Neural cell (in vitro differentiated cells): ENCODE measurements around the gene PDE11A. TPM values are rescaled to one million over a fixed set of nuclear protein-coding genes. Genes with fewer than 3 reads are reported as not detected.

ENCODE experiments used
- H2AFZ ChIP-seq: fragments of 200-600, 300-800 bp; sonication (generic), shearing (Covaris generic); 2 replicates; pipeline ENCODE4 v1.6.0; 2014; ENCODE audit warnings: low read depth, mild to moderate bottlenecking, antibody characterized with exemption, low read length, moderate library complexity
- H3F3A ChIP-seq: fragments of 200-600 bp; shearing (Covaris generic); 2 replicates; pipeline ENCODE4 v1.6.1; 2016; ENCODE audit warnings: mild to moderate bottlenecking, moderate library complexity, mixed read lengths, antibody characterized with exemption, low read length; ENCODE audit not compliant: insufficient read depth, poor library complexity, severe bottlenecking
- H3K27ac ChIP-seq: fragments of 200-600, 300-800 bp; sonication (generic), shearing (Covaris generic); 2 replicates; pipeline ENCODE4 v1.5.1; 2014; ENCODE audit warnings: mild to moderate bottlenecking, low read length, moderate library complexity
- H3K27me3 ChIP-seq: fragments of 300-800, 200-600 bp; sonication (generic), shearing (Covaris generic); 2 replicates; pipeline ENCODE4 v1.6.0; 2014; ENCODE audit warnings: mild to moderate bottlenecking, low read depth, low read length, moderate library complexity; ENCODE audit not compliant: insufficient read depth
- H3K36me3 ChIP-seq: fragments of 300-800, 200-600 bp; sonication (generic), shearing (Covaris generic); 2 replicates; pipeline ENCODE4 v1.5.1; 2014; ENCODE audit warnings: mild to moderate bottlenecking, antibody characterized with exemption, low read length, moderate library complexity; ENCODE audit not compliant: insufficient read depth
- H3K4me2 ChIP-seq: fragments of 300-800, 200-600 bp; sonication (generic), shearing (Covaris generic); 2 replicates; pipeline ENCODE4 v1.6.0; 2014; ENCODE audit warnings: mild to moderate bottlenecking, low read length
- H3K4me3 ChIP-seq: fragments of 300-800, 200-600 bp; sonication (generic), shearing (Covaris generic); 2 replicates; pipeline ENCODE4 v1.5.1; 2014; ENCODE audit warnings: mild to moderate bottlenecking, low read length, moderate library complexity
- H3K79me2 ChIP-seq: fragments of 200-600 bp; shearing (Covaris generic); replicated peaks from 2 replicates; pipeline ENCODE4 v1.6.0; 2014; ENCODE audit warnings: mild to moderate bottlenecking, low read length, moderate library complexity; ENCODE audit not compliant: insufficient read depth
- H3K9ac ChIP-seq: fragments of 300-800, 200-600 bp; sonication (generic), shearing (Covaris generic); 2 replicates; pipeline ENCODE4 v1.6.1; 2016; ENCODE audit warnings: mild to moderate bottlenecking, low read length, mixed read lengths
- H3K9me2 ChIP-seq: fragments of 200-600 bp; shearing (Covaris generic); 2 replicates; pipeline ENCODE4 v1.6.1; 2016; ENCODE audit warnings: mild to moderate bottlenecking, low read length, mixed read lengths; ENCODE audit not compliant: insufficient read depth
- H3K9me3 ChIP-seq: fragments of 200-600, 300-800 bp; sonication (generic), shearing (Covaris generic); 2 replicates; pipeline ENCODE4 v1.6.1; 2016; ENCODE audit warnings: mild to moderate bottlenecking, mixed run types, low read length, moderate library complexity, mixed read lengths
- H4K20me1 ChIP-seq: fragments of 200-600 bp; shearing (Covaris generic); 2 replicates; pipeline ENCODE4 v1.6.1; 2016; ENCODE audit warnings: mild to moderate bottlenecking, mixed run types; ENCODE audit not compliant: insufficient read depth
- EP300 ChIP-seq: fragments of 450-650 bp; conservative IDR thresholded peaks from 2 replicates; pipeline ENCODE4 v1.6.1; 2014; ENCODE audit warnings: antibody characterized with exemption, mild to moderate bottlenecking, moderate library complexity; ENCODE audit not compliant: poor library complexity, severe bottlenecking
- EZH2 ChIP-seq: fragments of 200-600, 300-800 bp; shearing (Covaris generic), sonication (generic); IDR thresholded peaks from 2 replicates; pipeline ENCODE4 v1.6.1; 2014; ENCODE audit warnings: antibody characterized with exemption, low read length, borderline replicate concordance, mild to moderate bottlenecking; ENCODE audit not compliant: insufficient read depth, poor library complexity, severe bottlenecking
- MXI1 ChIP-seq: fragments of 450-650 bp; conservative IDR thresholded peaks from 2 replicates; pipeline ENCODE4 v1.6.1; 2014; ENCODE audit warnings: antibody characterized with exemption, mild to moderate bottlenecking; ENCODE audit not compliant: poor library complexity, severe bottlenecking
- POLR2AphosphoS5 ChIP-seq: IDR thresholded peaks from 2 replicates; pipeline ENCODE4 v1.6.1; 2012
- RAD21 ChIP-seq: fragments of 450-650 bp; conservative IDR thresholded peaks from 2 replicates; pipeline ENCODE4 v1.6.1; 2014; ENCODE audit warnings: antibody characterized with exemption, mild to moderate bottlenecking, moderate library complexity
- SMC3 ChIP-seq: fragments of 450-650 bp; conservative IDR thresholded peaks from 2 replicates; pipeline ENCODE4 v1.6.1; 2014; ENCODE audit warnings: antibody characterized with exemption, mild to moderate bottlenecking, moderate library complexity; ENCODE audit not compliant: poor library complexity
- TAF1 ChIP-seq: IDR thresholded peaks from 2 replicates; pipeline ENCODE4 v1.6.1; 2012; ENCODE audit warnings: low read depth
- polyA plus RNA-seq: library from polyadenylated mRNA; depleted of rRNA; stranded (reverse); fragments of >200 nt; gene quantifications from 2 replicates; pipeline ENCODE4 v1.2.3, GENCODE V29; 2014
- TF ChIP-seq, protein P1 (sequence below): IDR thresholded peaks from 2 replicates; pipeline ENCODE4 v1.6.1; 2012; ENCODE audit warnings: borderline replicate concordance
- TF ChIP-seq, protein P2 (sequence below): fragments of 450-650 bp; IDR thresholded peaks from 2 replicates; pipeline ENCODE4 v1.5.1; 2014; ENCODE audit warnings: antibody characterized with exemption, mild to moderate bottlenecking, moderate library complexity; ENCODE audit not compliant: poor library complexity, severe bottlenecking

PDE11A gene
- polyA plus RNA-seq, 1 donor from 2014 or later: 0.89 TPM

GRCh38 chr2:177939211-177939610, 133.4 kb downstream of the PDE11A start:
- H3K79me2 ChIP-seq: no peaks in the 10 kb centered on the region
- H3K9me2 ChIP-seq: no peaks in the 10 kb centered on the region
- no peak overlapping the region for H2AFZ ChIP-seq
- H3K4me2 ChIP-seq: no peak overlapping the region
- H3K27me3 ChIP-seq: no peaks in the 10 kb centered on the region
- H3K9ac ChIP-seq: no peak overlapping the region
- H4K20me1 ChIP-seq: no peaks in the 10 kb centered on the region
- no peaks in the 10 kb centered on the region for H3K9me3 ChIP-seq
- TF ChIP-seq TAF1: no peak
- TF ChIP-seq EZH2: no peak
- TF ChIP-seq SMC3: no peak
- TF ChIP-seq, protein P1, sequence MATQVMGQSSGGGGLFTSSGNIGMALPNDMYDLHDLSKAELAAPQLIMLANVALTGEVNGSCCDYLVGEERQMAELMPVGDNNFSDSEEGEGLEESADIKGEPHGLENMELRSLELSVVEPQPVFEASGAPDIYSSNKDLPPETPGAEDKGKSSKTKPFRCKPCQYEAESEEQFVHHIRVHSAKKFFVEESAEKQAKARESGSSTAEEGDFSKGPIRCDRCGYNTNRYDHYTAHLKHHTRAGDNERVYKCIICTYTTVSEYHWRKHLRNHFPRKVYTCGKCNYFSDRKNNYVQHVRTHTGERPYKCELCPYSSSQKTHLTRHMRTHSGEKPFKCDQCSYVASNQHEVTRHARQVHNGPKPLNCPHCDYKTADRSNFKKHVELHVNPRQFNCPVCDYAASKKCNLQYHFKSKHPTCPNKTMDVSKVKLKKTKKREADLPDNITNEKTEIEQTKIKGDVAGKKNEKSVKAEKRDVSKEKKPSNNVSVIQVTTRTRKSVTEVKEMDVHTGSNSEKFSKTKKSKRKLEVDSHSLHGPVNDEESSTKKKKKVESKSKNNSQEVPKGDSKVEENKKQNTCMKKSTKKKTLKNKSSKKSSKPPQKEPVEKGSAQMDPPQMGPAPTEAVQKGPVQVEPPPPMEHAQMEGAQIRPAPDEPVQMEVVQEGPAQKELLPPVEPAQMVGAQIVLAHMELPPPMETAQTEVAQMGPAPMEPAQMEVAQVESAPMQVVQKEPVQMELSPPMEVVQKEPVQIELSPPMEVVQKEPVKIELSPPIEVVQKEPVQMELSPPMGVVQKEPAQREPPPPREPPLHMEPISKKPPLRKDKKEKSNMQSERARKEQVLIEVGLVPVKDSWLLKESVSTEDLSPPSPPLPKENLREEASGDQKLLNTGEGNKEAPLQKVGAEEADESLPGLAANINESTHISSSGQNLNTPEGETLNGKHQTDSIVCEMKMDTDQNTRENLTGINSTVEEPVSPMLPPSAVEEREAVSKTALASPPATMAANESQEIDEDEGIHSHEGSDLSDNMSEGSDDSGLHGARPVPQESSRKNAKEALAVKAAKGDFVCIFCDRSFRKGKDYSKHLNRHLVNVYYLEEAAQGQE: no peak
- no peak for TF ChIP-seq RAD21
- no peak for TF ChIP-seq POLR2AphosphoS5
- TF ChIP-seq EP300: no peak
- TF ChIP-seq MXI1: no peak
- TF ChIP-seq, protein P2, sequence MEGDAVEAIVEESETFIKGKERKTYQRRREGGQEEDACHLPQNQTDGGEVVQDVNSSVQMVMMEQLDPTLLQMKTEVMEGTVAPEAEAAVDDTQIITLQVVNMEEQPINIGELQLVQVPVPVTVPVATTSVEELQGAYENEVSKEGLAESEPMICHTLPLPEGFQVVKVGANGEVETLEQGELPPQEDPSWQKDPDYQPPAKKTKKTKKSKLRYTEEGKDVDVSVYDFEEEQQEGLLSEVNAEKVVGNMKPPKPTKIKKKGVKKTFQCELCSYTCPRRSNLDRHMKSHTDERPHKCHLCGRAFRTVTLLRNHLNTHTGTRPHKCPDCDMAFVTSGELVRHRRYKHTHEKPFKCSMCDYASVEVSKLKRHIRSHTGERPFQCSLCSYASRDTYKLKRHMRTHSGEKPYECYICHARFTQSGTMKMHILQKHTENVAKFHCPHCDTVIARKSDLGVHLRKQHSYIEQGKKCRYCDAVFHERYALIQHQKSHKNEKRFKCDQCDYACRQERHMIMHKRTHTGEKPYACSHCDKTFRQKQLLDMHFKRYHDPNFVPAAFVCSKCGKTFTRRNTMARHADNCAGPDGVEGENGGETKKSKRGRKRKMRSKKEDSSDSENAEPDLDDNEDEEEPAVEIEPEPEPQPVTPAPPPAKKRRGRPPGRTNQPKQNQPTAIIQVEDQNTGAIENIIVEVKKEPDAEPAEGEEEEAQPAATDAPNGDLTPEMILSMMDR: no peak
- H3K4me3 ChIP-seq: no peak overlapping the region
- no peaks in the 10 kb centered on the region for H3K36me3 ChIP-seq
- H3F3A ChIP-seq: no peaks in the 10 kb centered on the region
- no peak overlapping the region for H3K27ac ChIP-seq

GRCh38 chr2:177930916-177931315, 141.7 kb downstream of the PDE11A start:
- Histone ChIP-seq H3F3A (no peaks in the 10 kb centered on the region), H3K4me3 (no peak overlapping the region), H2AFZ (no peak overlapping the region)

More at GRCh38 chr2:177930916-177931315, 141.7 kb downstream of the PDE11A start:
- no peak for TF ChIP-seq TAF1
- TF ChIP-seq, protein P2: no peak
- no peak for TF ChIP-seq SMC3
- TF ChIP-seq POLR2AphosphoS5: no peak
- no peak for TF ChIP-seq MXI1
- no peak for TF ChIP-seq RAD21
- no peak for TF ChIP-seq EZH2
- TF ChIP-seq, protein P1: no peak
- no peak for TF ChIP-seq EP300
- Histone ChIP-seq H3K27me3 (no peaks in the 10 kb centered on the region), H3K79me2 (no peaks in the 10 kb centered on the region), H3K9ac (no peak overlapping the region), H3K27ac (no peak overlapping the region), H3K9me3 (no peaks in the 10 kb centered on the region), H3K9me2 (no peaks in the 10 kb centered on the region), H3K36me3 (no peaks in the 10 kb centered on the region), H4K20me1 (no peaks in the 10 kb centered on the region), H3K4me2 (no peak overlapping the region)
